Neural cell (in vitro differentiated cells): ENCODE data around the gene HEPACAM.

ENCODE experiments used
- CTCF ChIP-seq: fragments of 450-650 bp; IDR thresholded peaks from 2 replicates; pipeline ENCODE4 v1.5.1; 2014; ENCODE audit warnings: antibody characterized with exemption, mild to moderate bottlenecking, moderate library complexity; ENCODE audit not compliant: poor library complexity, severe bottlenecking
- EP300 ChIP-seq: fragments of 450-650 bp; conservative IDR thresholded peaks from 2 replicates; pipeline ENCODE4 v1.6.1; 2014; ENCODE audit warnings: antibody characterized with exemption, mild to moderate bottlenecking, moderate library complexity; ENCODE audit not compliant: poor library complexity, severe bottlenecking
- EZH2 ChIP-seq: fragments of 200-600, 300-800 bp; shearing (Covaris generic), sonication (generic); IDR thresholded peaks from 2 replicates; pipeline ENCODE4 v1.6.1; 2014; ENCODE audit warnings: antibody characterized with exemption, low read length, borderline replicate concordance, mild to moderate bottlenecking; ENCODE audit not compliant: insufficient read depth, poor library complexity, severe bottlenecking
- POLR2AphosphoS5 ChIP-seq: IDR thresholded peaks from 2 replicates; pipeline ENCODE4 v1.6.1; 2012
- RAD21 ChIP-seq: fragments of 450-650 bp; conservative IDR thresholded peaks from 2 replicates; pipeline ENCODE4 v1.6.1; 2014; ENCODE audit warnings: antibody characterized with exemption, mild to moderate bottlenecking, moderate library complexity
- REST ChIP-seq: IDR thresholded peaks from 2 replicates; pipeline ENCODE4 v1.6.1; 2012; ENCODE audit warnings: borderline replicate concordance
- SMC3 ChIP-seq: fragments of 450-650 bp; conservative IDR thresholded peaks from 2 replicates; pipeline ENCODE4 v1.6.1; 2014; ENCODE audit warnings: antibody characterized with exemption, mild to moderate bottlenecking, moderate library complexity; ENCODE audit not compliant: poor library complexity
- TAF1 ChIP-seq: IDR thresholded peaks from 2 replicates; pipeline ENCODE4 v1.6.1; 2012; ENCODE audit warnings: low read depth

- TF ChIP-seq POLR2AphosphoS5: no peak
- TF ChIP-seq SMC3: no peak
- no peak for TF ChIP-seq CTCF
- no peak for TF ChIP-seq EZH2
- TF ChIP-seq EP300: no peak
- no peak for TF ChIP-seq REST
- no peak for TF ChIP-seq RAD21
- no peak for TF ChIP-seq TAF1
Observed at GRCh38 chr11:124891373-124891861, 44.4 kb downstream of the HEPACAM start.
